Caco-2 (cell line): ENCODE results near the gene OTULIN. TPM values are rescaled to one million over a fixed set of nuclear protein-coding genes. Genes with fewer than 3 reads are reported as not detected.
A peak's percentile ranks its signal among the peaks of the same experiment; 100 is the strongest.

ENCODE experiments used
- Bru-seq: library from RNA; stranded (reverse); fragments of 400-500 nt; gene quantifications from one replicate; lab custom pipeline; 2021; lab: Mats Ljungman, UMichigan
- BruChase-seq, 2 experiments: library from RNA; stranded (reverse); fragments of 400-500 nt; gene quantifications; one replicate each; lab custom pipeline; 2021; lab: Mats Ljungman, UMichigan
- BruUV-seq: library from RNA; stranded (reverse); fragments of 400-500 nt; replicated peaks from 2 replicates; lab custom pipeline; 2021; lab: Mats Ljungman, UMichigan
- CTCF ChIA-PET: fragments of 300-600 bp; sonication (Branson Sonifier 250); formaldehyde crosslinking; loops from one replicate; lab custom pipeline; 2022; ENCODE audit warnings: antibody characterized with exemption; lab: Charles Lee
- POLR2A ChIA-PET: fragments of 300-600 bp; sonication (Branson Sonifier 250); formaldehyde crosslinking; loops from one replicate; lab custom pipeline; 2022; ENCODE audit warnings: antibody characterized with exemption; lab: Charles Lee
- DNase-seq, 2 experiments: peaks; one replicate each; pipeline versions ENCODE4 v3.0.0 to v3.0.0-alpha.2; 2020 to 2022
- H3K27me3 ChIP-seq: replicated peaks from 2 replicates; pipeline ENCODE4 v1.6.0; 2011; ENCODE audit warnings: low read length; ENCODE audit not compliant: control insufficient read depth, insufficient read depth
- H3K36me3 ChIP-seq: 2 replicates; pipeline ENCODE4 v1.5.1; 2011; ENCODE audit warnings: low read length; ENCODE audit not compliant: control insufficient read depth, insufficient read depth
- H3K4me1 ChIP-seq: fragments of 250-450 bp; sonication (Bioruptor Pico); 2 replicates; pipeline ENCODE4 v1.5.1; 2020; ENCODE audit warnings: mild to moderate bottlenecking
- H3K4me3 ChIP-seq: 2 replicates; pipeline ENCODE4 v1.5.1; 2011; ENCODE audit warnings: low read depth, mild to moderate bottlenecking, control low read depth, low read length
- H3K9me3 ChIP-seq: fragments of 250-450 bp; sonication (Bioruptor Pico); 2 replicates; pipeline ENCODE4 v1.5.1; 2020; ENCODE audit warnings: mild to moderate bottlenecking, moderate library complexity
- H3K27ac Mint-ChIP-seq: one replicate; pipeline ENCODE4 v1.8.0; 2022; ENCODE audit warnings: mixed read lengths; ENCODE audit not compliant: unreplicated experiment
- H3K27me3 Mint-ChIP-seq: one replicate; pipeline ENCODE4 v1.8.0; 2022; ENCODE audit warnings: mixed read lengths; ENCODE audit not compliant: insufficient read depth, unreplicated experiment
- H3K36me3 Mint-ChIP-seq: one replicate; pipeline ENCODE4 v1.8.0; 2022; ENCODE audit warnings: mild to moderate bottlenecking, mixed read lengths; ENCODE audit not compliant: insufficient read depth, unreplicated experiment
- H3K4me1 Mint-ChIP-seq: one replicate; pipeline ENCODE4 v1.8.0; 2022; ENCODE audit warnings: low read depth, mixed read lengths; ENCODE audit not compliant: unreplicated experiment
- H3K4me3 Mint-ChIP-seq: one replicate; pipeline ENCODE4 v1.8.0; 2022; ENCODE audit warnings: mild to moderate bottlenecking, moderate library complexity, mixed read lengths; ENCODE audit not compliant: unreplicated experiment
- H3K9me3 Mint-ChIP-seq: one replicate; pipeline ENCODE4 v1.8.0; 2022; ENCODE audit warnings: mixed read lengths; ENCODE audit not compliant: unreplicated experiment
- intact Hi-C: fragments of 100-400 bp; cut with micrococcal nuclease; formaldehyde crosslinking; loops from one replicate; pipeline ENCODE4 v1.10.0; 2022; ENCODE audit not compliant: unreplicated experiment
- long read RNA-seq: library from polyadenylated mRNA; stranded (forward); transcript quantifications from one replicate; pipeline ENCODE4 v2.0.0, GENCODE V29; 2022
- total RNA-seq: library from RNA; stranded (reverse); gene quantifications from 2 replicates; pipeline ENCODE4 v1.2.3, GENCODE V29; 2022
- TF ChIP-seq, protein P1 (sequence below), 2 experiments: fragments of 200-600 bp in 1 of 2; IDR thresholded peaks; 1 replicate in 1 of 2; 2 replicates in 1 of 2; pipeline versions ENCODE4 v1.5.1 to v1.8.0; 2011 to 2022; ENCODE audit warnings: antibody characterized with exemption in 1 of 2, control low read depth in 1 of 2, inconsistent platforms in 1 of 2, low read depth in 1 of 2, low read length in 1 of 2, mild to moderate bottlenecking in 1 of 2, moderate library complexity in 1 of 2; ENCODE audit not compliant: insufficient read depth in 1 of 2, severe bottlenecking in 1 of 2, unreplicated experiment in 1 of 2

Gene OTULIN
- 38.6 and 42.6 TPM in 2 replicates for total RNA-seq
- Bru-seq, nascent RNA = percentile 92 among the genes with signal in this experiment
- percentile 93 among the genes with signal in this experiment for BruChase-seq, experiment 1, labeled RNA remaining after a 2-hour chase
- BruChase-seq, experiment 2, labeled RNA remaining after a 6-hour chase = percentile 89 among the genes with signal in this experiment
- long read RNA-seq, full-length matches to known transcripts = 16 of 26 reads
- long read RNA-seq, partial matches to known transcripts = 3 of 26 reads
- long read RNA-seq, other reads (novel, unspliced or antisense) = 7 of 26 reads

DNA sequence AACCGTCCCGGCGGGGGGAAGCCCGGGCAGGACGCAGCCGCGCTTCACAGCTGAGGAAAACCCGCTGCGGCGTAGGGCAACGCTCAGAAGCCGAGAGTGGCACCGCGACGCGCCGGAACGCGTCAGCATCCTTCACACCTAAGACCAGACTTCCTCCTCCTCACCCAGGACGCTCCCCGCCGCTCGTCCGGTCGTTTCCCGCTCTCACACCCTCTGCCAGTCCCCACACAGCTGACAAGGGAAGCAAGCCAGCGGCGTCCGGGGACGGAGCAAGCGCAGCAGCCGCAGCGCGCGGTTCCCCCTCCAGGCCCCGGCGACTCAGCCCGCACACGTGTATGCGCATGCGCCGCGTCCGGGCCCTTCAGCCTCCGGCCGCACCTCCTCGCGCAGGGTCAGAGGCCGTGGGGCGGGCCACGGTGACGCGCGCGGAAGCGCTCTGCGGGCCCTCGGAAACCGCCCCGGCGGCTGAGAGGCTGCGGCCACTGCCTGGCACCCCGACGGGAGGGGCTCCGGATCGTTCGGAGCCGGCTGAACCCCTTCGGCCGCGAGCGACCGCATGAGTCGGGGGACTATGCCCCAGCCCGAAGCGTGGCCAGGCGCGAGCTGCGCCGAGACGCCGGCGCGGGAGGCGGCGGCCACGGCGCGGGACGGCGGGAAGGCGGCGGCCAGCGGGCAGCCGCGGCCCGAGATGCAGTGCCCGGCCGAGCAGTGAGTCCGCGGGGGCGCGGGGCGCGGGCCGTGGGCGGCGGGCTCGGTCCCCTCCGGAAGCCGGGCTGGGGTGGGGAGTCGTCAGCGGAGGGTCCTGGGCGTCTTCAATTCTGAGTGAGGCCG is at the start of gene OTULIN:
Gene OTULIN (plus strand): TSS at position 449 of the 831 bp plus-strand sequence. CDS start 108 bp downstream, at position 557.
- Mint-ChIP-seq H3K27ac (peak within 1 kb of the TSS; percentile 77), H3K4me3 (peak within 1 kb of the TSS; percentile 86), H3K4me1 (peaks cover 26% of the 10 kb centered on the region), H3K27me3 (no peaks in the 10 kb centered on the region), H3K36me3 (peaks cover 16% of the 10 kb centered on the region), H3K9me3 (no peaks in the 10 kb centered on the region)
- peak within 1 kb of the TSS; percentile 74 for H3K4me3 ChIP-seq
- H3K36me3 ChIP-seq = no peaks in the 10 kb centered on the region
- TF ChIP-seq, protein P1, sequence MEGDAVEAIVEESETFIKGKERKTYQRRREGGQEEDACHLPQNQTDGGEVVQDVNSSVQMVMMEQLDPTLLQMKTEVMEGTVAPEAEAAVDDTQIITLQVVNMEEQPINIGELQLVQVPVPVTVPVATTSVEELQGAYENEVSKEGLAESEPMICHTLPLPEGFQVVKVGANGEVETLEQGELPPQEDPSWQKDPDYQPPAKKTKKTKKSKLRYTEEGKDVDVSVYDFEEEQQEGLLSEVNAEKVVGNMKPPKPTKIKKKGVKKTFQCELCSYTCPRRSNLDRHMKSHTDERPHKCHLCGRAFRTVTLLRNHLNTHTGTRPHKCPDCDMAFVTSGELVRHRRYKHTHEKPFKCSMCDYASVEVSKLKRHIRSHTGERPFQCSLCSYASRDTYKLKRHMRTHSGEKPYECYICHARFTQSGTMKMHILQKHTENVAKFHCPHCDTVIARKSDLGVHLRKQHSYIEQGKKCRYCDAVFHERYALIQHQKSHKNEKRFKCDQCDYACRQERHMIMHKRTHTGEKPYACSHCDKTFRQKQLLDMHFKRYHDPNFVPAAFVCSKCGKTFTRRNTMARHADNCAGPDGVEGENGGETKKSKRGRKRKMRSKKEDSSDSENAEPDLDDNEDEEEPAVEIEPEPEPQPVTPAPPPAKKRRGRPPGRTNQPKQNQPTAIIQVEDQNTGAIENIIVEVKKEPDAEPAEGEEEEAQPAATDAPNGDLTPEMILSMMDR (IDR thresholded peaks at IDR 0.05; ENCODE audit: insufficient read depth in 1 of 2, low read depth in 1 of 2, low read length in 1 of 2, severe bottlenecking in 1 of 2, unreplicated experiment in 1 of 2) = no peak
- no peaks in the 10 kb centered on the region for H3K27me3 ChIP-seq
- intact Hi-C loops = no loop called here
- peaks cover 20% of the 10 kb centered on the region for H3K4me1 ChIP-seq
- DNase-seq = peak; percentile 84 to 90
- ChIA-PET CTCF (no interaction called here), POLR2A (no interaction called here)
- H3K9me3 ChIP-seq = no peaks in the 10 kb centered on the region
- no TSS peak for BruUV-seq

DNA sequence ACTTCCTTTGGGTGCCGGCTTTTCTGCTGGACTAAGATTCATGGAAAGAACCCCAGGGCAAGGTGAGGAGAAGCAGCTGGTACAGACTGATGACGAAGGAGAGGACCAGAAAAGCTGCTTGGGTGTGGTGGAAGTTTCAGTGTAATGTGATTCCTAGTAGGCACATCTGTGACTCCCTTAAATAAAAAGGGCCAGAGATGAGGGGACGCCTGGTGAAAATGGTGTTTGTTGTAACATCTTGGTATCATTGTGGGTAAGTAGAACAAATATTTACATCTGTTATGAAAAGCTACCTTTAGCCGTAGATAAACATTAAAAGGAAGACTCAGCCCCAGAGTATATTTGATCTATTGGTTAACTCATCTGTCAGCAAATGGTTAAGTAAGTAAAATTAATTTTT is 49.2 kb upstream of the OTULIN start:
- Histone ChIP-seq H3K36me3 (no peaks in the 10 kb centered on the region; the same call in 1 of the 2 replicates), H3K4me3 (no peak overlapping the region), H3K4me1 (no peaks in the 10 kb centered on the region), H3K9me3 (no peaks in the 10 kb centered on the region), H3K27me3 (no peaks in the 10 kb centered on the region)
- Mint-ChIP-seq H3K36me3 (peaks cover 5% of the 10 kb centered on the region), H3K9me3 (no peaks in the 10 kb centered on the region), H3K4me1 (no peaks in the 10 kb centered on the region), H3K4me3 (no peak overlapping the region), H3K27me3 (no peaks in the 10 kb centered on the region), H3K27ac (no peak overlapping the region)
- TF ChIP-seq, protein P1 (IDR thresholded peaks at IDR 0.05; ENCODE audit: insufficient read depth in 1 of 2, low read depth in 1 of 2, low read length in 1 of 2, severe bottlenecking in 1 of 2, unreplicated experiment in 1 of 2) = no peak
- ChIA-PET POLR2A (no interaction called here), CTCF (no interaction called here)
- DNase-seq = no peak
- no TSS peak for BruUV-seq
- intact Hi-C loops = no loop called here

DNA sequence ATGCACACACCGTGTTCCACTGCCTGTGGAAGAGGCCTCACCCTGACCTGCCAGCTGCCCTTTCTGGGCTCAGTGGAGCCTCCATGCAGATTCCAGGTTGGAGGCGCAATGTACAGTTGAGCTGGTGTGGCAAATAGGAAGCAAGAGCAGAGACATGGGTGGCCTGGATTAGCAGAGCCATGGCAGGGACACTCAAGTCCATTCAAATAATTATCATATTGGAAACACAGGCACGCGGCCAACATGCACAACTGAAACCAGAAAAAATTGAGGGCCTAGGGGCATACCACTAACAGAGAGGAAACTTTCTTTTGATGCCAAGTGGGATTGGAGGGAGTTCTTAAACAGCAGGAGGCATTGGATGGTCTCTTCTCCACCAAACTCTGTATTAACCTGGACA is 47.1 kb upstream of the OTULIN start:
- TF ChIP-seq, protein P1 (IDR thresholded peaks at IDR 0.05; ENCODE audit: insufficient read depth in 1 of 2, low read depth in 1 of 2, low read length in 1 of 2, severe bottlenecking in 1 of 2, unreplicated experiment in 1 of 2) = no peak
- Mint-ChIP-seq H3K4me1 (no peaks in the 10 kb centered on the region), H3K27me3 (no peaks in the 10 kb centered on the region), H3K27ac (no peak overlapping the region), H3K36me3 (no peaks in the 10 kb centered on the region), H3K4me3 (no peak overlapping the region), H3K9me3 (peaks cover 13% of the 10 kb centered on the region)
- ChIA-PET POLR2A (no interaction called here), CTCF (no interaction called here)
- DNase-seq = no peak
- H3K36me3 ChIP-seq = no peaks in the 10 kb centered on the region; the same call in 1 of the 2 replicates
- no TSS peak for BruUV-seq
- no peaks in the 10 kb centered on the region for H3K9me3 ChIP-seq
- no peaks in the 10 kb centered on the region for H3K27me3 ChIP-seq
- intact Hi-C loops = no loop called here
- H3K4me3 ChIP-seq = no peak overlapping the region
- no peaks in the 10 kb centered on the region for H3K4me1 ChIP-seq
